ENCODE data around the gene KLF9.
A peak's percentile ranks its signal among the peaks of the same experiment; 100 is the strongest.

The KLF9 gene

DNA sequence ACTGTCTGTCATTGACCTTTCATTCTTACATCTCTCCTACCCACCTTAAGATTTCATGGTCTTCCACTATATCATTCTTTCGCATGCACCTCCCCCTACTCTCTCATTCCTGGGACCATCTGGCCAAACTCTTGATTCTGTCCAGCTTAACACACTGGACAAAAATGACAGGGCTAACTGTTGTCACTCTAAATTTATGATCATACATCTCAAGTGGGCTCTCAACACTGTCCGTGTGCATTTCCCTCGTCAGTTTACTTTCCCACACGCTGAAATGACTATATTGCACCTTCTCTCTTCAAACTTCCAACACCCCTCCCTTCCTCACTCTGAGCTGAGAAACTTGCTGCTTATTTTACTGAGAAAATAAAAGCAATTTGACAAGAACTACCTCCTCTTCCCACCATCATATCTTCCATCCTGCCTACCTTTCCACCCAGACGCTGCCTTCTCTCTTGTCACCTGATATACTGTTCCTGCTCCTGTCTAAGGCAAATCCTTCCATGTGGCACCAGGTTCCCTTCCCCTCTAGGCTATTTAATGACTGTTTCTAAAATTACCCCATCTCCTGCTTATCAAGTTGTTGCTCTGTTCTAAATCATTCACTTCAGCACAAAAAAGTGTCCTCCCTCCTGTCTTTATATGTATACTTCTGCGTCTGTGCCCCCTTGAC, 8.1 kb upstream of the KLF9 start:
- DNase-seq (ENCODE audit: low read depth in 3 of 3): no peak

DNA sequence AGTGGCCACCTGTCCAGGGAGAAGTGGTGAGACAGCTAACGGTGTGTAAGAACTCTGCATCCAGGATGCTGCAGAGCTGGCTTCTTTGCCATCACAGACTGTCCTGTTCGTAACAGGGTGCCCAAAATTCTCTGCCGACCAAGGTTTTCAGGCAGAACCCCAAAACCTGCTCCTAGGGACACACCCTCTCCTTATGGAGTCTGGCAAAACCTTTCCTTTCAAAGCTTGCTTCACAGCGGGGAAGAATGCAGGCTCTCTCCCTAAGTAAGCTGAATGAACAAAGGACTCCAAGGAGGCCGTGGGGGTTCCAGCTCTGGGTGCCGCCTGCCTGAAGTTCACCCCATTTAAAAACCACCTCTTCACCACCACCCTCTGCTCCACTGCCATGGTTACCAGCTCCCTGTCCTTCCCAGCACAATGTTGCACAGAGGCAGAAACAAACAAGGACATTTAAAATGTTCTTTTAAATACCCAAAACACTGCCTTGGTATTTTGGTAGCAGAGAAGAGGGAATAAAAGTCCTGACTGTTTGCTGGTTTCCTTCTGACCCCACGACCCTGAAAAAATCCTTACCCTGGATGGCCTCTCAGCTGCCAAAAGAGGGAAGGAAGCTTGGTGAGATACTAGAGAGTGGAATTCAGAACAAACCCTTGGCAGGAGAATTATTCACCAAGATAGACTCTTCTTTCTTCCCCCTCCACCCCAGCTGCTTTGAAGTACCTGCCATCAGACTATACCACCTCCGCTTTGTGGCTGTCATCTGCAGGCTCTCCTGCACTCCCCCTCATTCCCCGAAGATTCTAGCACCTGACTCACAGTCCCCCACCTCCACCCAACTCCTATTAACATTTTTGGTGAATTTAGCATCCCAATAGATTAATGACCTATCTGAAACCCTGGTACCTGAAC, 7.1 kb upstream of the KLF9 start:
- DNase-seq (ENCODE audit: low read depth in 3 of 3): peak in 2 of 3 experiments; percentile 57 to 58

DNA sequence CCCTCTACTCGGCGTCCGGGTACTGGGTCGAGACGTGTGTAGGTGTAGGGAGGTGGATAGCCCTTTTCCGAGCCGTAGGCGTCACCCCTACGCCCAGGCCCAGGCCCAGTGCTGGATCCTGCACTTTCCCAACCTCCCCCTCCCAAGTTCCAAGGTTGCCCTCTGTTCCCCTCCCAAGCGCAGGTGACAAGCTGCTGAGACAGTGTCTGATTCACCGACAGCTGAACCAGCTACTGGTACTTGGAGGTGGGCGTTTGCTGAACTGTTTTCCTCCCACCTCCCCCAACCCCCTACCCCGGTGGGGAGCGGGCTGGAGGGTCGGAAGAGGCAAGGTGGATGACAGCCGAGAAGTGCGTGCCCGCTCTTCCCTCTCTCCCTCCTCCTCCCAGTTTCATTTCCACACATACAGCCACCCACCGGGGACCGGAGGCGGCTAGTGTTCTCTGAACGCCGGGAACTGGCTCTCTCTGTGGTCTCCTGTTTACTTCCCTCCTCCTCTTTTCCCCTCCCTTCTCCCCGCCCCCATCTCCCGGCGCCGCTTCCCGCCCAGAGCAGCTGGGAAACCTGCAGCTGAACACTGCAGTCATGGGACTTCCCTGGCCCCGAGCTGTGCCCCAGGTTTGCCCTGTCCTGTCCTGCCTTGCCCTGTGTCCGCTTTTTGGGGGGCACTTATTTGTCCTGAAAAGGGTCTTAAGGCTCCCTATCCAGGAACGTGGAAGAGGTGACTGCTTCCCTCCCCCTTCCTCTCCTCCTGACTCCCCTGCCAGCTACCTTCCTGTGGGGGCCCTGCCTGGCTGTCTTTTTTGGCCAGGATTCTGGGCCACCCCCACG, 6.2 kb upstream of the KLF9 start:
- peak; percentile 40 to 59 (median 46) for DNase-seq (ENCODE audit: low read depth in 3 of 3)

DNA sequence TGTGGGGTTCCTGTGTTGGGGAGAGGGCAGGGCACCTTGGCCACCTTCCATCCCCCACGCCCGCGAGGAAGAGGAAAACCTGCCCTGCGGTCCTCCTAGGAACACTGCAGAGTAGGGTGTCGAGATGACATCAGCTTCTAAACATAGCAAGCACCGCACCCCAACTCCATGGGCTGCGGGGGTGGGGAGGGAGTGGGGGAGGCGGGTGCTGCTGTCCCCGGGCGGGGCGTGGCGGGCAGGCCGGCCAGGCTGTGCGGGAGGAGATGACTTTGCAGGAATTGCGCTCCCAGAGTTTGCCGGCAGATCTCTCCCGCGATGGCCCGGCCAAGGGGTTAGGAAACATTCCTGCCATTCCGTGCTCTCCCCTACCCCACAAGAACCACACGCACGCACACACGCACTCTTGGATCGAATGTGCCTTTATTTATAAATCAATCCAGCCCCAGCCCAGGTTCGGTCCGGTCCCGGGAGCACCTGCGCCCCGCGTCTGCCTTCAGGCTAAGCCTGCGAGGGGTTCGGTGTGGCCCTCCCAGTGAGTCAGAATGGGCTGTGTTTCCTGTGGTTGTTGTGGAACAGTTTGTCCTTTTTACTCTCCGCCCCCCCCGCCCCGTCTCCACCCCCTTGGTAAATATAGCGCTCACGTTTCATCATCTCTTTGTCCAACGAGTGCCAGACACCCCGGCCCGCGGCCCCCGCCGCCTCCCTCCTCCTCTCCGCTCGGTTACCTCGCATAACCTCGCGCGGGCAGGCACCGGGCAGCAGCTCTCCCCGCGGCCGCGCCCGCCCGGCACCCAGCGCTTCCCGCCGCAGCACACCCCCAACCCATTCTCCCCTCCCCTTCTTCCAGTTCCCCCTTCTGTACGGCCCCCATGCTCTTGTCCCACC, 5.3 kb upstream of the KLF9 start:
- peak; percentile 70 to 82 (median 73) for DNase-seq (ENCODE audit: low read depth in 3 of 3)

DNA sequence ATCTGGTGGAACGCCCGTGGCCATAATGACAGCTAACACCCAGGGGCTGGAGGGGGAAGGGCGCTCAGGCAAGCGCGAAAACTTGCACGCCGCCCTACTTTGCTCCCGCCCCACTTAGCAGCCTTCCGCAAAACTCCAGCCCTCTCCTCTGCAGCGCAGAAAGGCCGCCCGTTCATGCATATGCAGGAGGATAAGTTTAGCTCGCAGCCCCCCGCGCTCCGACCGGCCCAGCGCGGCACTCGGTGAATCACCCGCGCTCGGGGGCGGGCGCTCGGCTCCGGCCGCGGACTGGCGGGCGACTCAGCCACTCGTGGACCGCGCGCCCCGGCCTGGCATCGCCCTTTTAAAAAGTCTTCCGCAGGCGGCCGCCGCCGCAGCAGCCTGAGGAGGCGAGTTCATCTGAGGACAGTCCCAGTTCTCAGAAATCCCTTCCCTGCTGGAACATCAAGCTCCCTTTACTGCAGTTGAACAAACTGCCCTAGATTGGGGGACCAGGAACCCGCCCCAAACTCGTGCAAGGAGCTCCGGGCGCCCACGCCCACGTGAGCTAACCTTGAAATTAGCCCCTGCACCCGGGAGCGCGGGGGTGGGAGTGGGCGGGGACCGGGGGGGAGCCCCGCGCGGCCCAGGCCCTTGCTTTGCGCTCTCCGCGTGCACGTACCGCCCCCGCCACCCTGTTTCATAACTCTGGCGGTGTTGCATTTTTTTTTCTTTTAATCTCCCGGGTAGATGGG, 4.5 kb upstream of the KLF9 start:
- peak; percentile 81 to 87 (median 84) for DNase-seq (ENCODE audit: low read depth in 3 of 3)

DNA sequence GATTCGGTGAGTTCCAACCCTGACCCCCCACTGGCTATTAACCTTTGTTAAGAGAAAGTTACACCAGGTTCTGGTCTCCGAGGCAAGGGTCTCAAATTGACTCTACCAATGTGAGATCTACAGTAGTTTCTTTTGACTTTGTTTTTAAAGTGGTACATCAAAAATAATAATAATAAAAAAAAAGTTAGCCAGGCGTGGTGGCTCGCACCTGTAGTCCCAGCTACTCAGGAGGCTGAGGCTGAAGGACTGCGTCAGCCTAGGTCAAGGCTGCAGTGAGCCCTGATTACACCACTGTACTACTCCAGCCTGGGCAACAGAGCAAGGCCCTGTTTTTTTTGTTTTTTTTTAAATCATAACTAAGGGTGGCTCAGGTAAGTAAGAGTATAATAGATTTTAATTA, 1.0 kb upstream of the KLF9 start:
- no peak for DNase-seq (ENCODE audit: low read depth in 3 of 3)

DNA sequence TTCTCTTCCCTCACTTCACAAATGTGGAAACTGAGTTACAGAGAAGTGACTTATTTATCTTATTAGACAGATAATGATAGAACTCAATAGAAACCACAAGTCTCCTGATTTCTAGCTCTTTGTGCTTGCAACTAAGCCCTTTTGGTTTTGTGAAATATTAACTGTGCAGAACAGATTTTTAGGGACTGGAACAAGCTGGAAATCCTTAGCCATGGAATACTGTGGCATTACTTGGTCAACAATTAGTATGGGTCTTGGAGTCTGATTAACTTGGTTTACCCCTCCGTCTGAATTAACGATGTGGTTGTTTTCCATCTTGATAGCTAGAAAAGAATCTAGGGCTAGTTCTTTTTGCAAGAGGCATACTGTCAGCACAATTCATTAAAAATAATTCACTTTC, 584 bp upstream of the KLF9 start:
- no peak for DNase-seq (ENCODE audit: low read depth in 3 of 3)

DNA sequence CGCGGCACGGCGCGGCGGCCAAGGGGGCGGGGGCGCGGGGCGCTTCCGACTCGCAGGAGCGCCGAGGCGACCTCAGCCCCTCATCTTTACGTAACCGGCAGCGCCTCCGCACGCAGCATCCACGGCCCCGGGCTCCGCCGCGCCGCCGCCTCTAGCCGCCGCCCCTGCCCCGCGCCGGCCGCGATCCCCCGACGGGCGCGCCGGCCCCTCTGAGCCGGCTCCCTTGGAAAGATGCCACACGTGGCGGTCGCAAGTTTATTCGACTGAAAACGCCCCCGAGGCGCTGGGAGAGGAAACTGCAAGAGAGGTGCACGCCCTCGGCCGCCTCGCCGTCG, 1.0 kb downstream of the KLF9 start:
- DNase-seq (ENCODE audit: low read depth in 3 of 3): peak in 2 of 3 experiments; percentile 53 to 58

DNA sequence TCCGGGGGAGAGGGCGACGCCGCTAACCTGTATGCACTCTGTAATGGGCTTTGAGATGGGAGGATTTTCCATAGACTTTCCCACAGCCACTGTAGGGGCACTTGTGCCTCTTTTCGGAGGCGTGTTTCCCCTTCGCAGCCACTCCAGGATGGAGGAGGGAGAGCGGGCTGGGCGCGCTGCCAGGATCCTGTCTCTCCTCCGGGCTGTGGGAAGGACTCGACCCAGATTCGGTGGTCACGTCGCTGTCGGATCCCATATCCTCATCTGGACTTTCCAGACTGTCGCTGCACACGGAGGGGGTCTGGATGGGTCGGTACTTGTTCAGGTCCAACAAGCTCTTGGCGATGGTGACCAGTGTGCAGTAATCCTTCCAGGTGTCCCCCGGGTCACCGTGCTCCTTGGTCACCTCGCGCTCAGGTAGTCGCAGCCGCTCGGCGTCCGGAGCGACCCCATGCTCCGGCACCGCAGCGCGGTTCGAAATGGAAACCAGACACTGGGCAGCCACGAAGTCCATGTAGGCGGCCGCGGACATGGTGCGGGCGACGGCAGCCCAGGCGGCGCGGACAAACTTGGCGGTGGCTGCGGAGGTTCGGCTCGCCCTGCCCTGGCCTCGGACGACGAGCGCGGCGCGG, 1.5 kb downstream of the KLF9 start:
- DNase-seq (ENCODE audit: low read depth in 3 of 3): no peak

DNA sequence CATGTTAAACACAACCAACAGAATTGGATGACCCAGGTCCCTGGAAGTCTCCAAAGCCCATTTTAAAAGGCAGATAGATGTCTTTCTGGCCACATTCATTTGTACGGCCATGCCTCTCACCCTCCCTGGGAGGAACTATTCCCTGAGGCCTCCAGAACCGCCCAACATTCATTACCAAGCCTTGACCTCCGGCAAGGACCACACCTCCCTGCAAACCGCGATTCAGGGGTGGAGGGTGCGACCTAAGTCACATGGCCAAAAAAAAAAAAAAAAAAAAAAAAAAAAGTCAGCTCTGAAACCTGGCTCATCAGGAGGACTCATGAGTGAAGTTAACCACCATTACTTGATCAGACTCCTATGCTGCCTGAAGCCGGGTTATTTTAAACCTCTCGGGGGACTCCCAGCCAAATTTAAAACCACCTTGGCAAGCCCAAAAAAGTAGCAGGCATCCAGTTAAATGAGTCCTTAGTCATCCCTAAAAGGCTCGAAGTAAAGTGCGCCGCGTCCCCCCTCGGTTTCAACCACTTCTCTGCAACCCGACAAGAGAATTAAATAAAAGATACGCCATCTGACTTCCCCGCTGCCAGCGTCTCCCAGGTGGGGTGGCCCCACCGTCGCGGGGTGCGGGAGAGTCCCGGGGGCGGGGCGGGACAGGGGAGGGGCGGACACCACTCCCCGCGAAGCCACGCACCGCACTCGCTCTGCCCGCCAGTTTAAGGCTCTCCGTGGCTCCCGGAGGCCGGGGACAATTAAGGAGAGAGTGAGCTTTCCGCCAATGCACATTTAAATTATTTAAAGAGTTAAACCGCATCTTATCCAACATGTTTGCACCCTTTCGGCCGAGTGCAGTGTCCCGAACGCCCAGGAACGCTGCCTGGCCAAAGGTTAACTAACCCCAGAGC, 2.3 kb downstream of the KLF9 start:
- peak; percentile 51 to 58 (median 54) for DNase-seq (ENCODE audit: low read depth in 3 of 3)

DNA sequence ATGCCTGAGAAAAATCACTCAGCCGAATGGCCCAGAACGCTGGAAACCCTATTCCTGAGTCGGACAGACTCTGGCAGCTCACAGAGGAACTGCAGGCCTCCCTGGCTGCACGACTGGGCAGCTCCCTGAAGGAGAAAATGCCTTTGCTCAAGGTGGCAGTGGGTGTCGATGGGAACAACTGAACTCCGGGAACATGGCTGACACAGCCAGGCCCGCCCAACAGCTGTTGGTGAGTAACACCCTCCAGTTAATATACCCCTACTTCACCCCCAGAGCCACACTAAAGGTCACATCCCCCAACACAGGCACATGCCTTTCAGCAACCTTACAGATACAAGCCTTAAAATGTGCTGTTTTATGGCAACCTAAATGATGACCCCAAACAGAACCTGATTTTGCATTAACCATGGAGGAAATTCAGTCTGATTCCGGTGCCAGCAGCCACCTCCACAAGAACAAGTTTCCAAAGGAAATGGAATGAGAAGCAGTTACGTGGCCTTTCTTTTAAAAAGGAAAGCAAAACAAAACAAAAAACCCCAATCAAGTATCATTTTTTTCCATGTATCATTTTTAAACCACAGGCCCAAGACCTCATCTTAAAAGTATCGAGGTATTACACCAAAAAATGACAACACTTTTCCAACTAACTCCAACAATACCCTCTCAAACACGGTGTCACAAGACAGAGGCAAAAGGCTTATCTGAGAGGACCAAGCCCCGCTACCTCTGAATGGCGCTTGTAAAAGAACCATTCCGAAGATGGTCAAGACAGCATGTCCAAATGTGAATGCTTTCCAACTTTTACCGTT, 3.1 kb downstream of the KLF9 start:
- DNase-seq (ENCODE audit: low read depth in 3 of 3): peak; percentile 22 to 36 (median 23)

DNA sequence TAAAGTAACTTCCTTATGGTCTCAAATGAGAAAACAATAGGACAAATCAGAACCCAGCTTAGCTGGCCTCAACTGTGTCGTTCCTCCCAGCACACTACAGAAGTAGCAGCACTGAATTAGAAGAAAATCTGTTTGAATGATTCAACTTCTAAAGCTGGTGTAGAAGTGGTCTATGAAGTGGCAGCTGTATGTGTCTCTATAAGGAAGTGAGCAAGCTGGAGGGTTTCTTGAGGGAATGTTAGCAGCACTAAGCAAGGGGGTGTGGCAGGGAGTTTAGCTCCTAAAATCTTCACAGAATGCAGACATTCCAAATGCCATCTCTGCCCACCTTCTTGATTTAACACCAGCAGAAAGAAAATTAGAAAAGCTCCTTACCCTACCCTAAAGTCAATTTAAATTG, 4.1 kb downstream of the KLF9 start:
- DNase-seq (ENCODE audit: low read depth in 3 of 3): no peak

DNA sequence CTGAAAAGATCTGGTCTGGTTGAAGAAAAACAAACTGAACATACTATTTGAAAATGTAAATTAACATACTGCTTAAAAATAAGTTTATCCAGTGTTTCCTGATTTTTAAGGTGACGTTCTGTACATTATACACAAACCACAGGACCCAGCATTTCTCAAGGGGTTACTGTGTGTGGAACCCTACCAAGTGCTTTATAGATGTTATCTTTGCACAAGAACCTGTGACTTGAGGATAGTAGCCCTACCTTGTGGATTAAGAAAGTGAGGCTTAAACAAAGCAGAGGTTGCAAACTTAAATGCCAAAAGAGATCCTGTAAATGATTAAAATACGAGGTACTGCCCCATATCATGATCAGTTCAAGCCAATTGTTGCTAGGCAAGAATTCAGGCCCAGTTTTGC, 4.7 kb downstream of the KLF9 start:
- DNase-seq (ENCODE audit: low read depth in 3 of 3): no peak

DNA sequence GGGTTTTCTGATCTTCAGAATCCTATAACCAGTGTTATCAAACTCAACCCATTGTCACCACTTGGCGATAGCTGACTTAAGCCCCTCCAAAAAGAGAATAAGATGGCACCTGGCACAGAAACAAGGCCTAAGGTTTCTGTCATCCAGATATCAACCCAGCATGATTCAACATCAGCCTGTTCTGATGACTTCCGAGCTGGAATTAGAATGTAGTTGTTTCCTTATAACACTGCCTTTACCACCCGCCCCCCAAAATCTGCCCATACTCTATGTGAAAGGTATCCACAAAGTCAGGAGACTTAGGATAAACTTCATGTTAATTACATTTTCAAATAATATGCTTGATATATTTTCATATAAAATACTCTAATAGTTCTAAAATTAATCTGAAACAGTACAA, 5.2 kb downstream of the KLF9 start:
- DNase-seq (ENCODE audit: low read depth in 3 of 3): no peak

DNA sequence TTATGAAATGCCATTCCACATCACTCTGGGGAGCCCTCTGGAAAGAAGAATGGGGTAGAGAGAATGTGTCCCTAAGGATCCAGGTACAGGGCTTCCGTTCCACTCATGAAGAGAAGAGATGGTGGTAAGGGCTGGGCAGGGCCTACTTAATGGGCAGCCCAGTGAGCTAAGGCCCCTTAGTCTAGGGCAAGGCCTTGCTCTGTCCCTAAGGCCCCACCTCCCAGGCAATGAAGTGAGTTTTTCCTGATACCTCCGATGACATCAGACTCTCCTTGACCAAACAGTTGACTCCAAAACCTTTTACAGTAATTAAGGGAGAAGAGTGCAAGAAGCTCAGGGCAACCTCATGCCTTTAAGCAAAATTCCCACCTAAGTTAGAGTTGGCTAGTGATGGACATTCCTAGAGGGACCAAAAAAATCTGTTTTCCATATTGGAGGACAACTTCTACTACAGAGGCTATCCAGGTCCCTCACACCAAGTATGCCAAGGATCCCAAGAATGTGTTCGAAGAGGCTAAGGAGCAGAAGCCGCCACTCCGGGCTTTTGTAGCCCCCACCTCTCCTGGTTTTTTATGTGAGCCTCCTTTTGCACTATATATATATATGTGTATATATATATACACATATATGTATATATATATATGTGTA, 5.9 kb downstream of the KLF9 start:
- DNase-seq (ENCODE audit: low read depth in 3 of 3): no peak

DNA sequence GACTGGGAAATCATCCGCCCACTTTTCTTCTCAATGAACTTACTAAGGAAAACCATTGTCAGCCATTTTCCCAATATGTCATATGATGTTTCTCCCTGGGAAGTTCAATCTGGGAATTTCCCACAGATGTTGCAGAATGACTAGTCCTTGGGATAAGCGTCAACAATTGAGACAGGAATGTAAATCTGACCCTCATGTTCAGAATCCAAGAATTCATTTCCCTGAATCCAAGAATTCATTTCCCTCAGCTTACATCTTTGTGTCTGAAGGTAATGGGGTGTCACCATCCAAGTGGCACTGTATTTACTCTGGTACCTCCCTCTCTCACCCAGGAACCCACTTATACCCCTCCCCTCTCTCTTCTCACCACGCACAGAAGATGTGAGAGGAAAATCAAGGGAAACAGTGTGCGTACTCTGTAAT, 7.4 kb downstream of the KLF9 start:
- DNase-seq (ENCODE audit: low read depth in 3 of 3): no peak

DNA sequence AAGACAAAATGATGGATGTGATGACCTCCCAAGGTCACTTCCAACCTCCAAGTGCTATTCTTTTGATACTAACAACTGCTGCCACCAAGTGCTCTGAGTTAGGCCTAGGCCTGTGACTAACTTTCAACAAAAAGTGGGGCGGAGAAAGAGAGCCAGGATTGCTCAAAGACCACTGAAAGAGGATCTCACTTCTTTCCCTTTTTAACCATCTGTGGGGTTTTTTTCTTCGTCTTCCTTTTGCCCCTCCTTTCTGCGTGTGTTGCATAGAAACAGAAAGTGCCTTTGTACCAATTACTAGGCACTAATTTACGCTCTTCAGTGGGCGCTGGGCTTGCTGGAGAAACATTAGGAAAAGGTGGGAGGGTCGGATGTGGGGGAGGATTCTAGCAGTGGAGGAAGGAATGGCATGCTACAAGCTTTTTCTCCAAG, 8.0 kb downstream of the KLF9 start:
- DNase-seq (ENCODE audit: low read depth in 3 of 3): no peak
